ENCODE results near the gene HOXA1.

The HOXA1 gene

DNA sequence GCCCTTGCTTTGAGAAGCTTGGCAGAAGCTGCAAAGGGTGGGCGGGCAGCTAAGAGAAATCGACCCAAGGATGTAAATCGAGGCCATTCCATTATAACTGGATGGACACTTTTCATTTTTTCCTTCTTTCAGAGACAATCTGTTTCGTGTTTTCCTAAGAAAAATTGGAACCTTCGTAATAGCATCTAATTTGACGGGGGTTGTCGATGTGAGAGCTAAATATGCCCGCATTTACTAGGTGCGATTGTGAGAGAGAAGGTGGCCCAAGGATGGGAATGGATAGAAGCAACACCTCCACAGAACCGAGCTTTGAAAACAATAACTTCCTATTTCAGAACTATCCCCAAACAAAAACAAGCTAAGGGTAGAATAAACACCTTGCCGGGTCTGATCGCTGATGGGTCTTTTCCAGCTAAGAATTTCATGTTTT lies 35.6 kb upstream of the HOXA1 start:
- DNase-seq: no peak

DNA sequence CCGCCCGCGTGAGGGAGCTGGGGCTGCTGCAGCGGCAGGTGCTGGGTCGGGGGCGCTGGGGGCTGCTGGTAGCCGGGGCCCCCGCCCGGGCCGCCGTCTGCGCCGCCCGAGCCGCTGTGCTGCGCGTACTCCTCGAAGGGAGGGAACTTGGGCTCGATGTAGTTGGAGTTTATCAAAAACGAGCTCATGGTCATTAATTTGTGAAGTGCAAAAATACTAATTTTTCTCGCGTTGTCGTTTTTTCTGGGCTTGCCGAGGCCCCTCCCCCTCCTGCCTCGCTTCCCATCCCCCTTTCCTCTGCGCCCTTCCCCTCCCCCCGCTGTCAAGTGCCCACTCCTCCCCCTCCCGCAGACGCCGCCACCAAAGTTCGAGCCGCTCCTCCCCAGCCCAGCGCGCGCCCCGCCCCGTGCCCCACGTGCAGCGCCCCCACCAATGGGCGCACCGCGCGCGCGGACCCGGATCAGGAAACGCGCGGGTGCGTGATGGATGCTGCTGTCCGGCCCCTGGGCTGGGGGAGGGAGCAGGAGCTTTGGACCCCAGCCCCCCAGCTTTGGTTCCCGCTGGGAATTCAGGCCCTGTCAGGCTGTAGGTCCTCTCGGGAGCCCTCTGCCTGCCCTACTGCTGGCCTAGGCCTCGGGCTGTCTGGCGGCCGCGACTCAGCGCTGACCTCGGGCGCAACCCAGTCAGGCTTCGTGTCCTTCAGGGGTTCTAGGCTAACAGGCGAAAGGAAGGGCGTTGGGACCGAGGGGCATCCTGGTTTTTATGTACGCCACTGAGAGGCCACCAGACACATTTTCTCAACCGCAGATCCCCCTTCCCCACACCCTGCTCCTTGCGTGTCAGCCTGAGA lies 35.0 kb upstream of the HOXA1 start, which contains the start of gene HOXA4:
TSS of gene HOXA4 (minus strand) at position 218 of the 850 bp plus-strand sequence. CDS start at position 194, 24 bp downstream.
- peak; percentile 92 for DNase-seq

DNA sequence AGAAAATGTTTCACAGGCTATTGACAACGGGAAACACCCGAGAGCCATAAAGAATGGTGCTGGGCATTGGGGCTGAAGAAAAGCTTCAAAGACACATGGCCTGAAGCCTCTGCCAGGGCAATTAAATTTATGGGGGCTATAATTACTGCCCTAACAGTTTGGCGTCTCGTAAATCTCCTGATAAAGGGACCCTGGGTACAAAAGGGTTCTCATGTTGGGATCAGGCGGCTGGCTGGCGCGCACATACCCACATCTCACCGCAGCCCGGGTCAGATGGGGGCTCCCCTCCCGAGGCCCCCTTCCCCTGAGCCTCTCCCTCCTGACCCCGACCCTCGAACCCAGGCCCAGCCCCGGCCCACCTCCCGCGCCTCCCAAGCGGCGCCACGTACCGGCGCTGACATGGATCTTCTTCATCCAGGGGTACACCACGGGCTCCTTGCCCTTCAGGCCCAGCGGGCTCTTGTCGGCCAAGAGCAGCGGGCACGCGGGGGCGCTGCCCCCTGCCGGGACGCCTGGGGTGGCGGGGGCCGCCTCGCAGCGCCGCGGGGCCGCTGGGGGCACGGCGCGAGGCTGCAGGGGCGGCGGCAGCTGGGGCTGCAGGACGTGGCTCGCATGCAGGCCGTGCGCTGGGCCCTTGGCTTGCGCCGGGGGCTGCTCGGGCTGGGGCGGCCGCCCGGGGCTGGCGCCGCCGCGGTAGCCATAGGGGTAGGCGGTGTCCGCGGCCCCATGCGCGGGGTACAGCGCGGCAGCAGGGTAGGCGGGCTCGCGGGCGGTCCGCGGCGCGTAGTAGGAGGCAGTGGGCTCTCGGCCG lies 34.1 kb upstream of the HOXA1 start:
- no peak for DNase-seq

DNA sequence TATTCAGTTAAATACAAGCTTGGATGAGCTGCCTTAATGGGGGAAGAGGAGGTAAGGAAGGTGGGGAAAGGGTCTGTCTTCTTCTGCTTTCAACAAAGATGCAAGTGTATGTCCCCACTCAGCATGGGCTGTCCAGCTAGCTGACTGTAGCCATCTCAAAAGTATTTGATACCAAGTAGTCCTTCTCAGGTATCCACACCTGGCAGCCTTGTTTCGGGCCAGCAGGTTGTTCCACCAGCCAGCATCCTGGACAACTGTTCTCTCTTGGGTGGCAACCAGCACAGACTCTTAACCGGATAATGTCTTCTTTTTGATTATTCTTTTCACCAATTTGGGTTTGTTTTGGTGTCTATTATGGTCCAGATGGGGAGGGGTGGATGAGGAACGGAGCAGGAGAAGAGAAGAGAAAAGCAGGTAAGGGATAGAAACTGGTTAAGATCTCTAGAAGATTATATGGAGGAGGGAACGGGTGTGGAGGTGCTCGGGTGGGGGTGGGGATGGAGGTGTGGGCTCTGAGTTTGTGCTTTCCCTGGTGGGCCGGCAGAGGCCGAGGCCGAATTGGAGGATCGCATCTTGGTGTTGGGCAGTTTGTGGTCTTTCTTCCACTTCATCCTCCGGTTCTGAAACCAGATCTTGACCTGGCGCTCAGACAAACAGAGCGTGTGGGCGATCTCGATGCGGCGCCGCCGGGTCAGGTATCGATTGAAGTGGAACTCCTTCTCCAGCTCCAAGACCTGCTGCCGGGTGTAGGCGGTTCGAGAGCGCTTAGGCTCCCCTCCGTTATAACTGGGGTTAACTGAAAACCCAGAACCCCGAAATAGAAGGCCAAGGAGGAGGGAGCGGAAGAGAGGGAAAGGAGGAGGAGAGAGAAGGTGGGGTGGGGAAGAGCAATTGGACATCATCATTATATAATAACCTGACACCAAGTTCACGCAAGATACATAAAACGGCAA lies 33.3 kb upstream of the HOXA1 start:
- DNase-seq: no peak

DNA sequence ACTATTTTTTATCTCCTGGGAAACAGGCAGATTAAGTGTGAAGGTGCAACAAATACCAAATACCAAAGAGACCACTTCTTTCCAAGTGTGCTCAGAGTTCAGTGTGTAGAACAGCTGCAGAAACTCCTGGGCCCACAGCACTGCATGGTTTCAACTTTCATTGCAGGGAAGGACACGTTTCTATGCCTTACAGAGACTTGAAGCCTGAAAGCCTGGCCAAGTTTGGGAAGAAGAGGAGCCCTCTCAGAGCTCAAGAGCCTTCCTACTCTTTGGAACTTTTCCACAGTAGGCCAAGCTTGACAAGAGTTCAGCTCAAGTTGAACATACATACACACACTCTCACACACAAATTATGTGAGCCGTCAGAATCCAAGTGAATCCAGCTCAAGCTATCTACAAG lies 32.2 kb upstream of the HOXA1 start:
- DNase-seq: no peak

DNA sequence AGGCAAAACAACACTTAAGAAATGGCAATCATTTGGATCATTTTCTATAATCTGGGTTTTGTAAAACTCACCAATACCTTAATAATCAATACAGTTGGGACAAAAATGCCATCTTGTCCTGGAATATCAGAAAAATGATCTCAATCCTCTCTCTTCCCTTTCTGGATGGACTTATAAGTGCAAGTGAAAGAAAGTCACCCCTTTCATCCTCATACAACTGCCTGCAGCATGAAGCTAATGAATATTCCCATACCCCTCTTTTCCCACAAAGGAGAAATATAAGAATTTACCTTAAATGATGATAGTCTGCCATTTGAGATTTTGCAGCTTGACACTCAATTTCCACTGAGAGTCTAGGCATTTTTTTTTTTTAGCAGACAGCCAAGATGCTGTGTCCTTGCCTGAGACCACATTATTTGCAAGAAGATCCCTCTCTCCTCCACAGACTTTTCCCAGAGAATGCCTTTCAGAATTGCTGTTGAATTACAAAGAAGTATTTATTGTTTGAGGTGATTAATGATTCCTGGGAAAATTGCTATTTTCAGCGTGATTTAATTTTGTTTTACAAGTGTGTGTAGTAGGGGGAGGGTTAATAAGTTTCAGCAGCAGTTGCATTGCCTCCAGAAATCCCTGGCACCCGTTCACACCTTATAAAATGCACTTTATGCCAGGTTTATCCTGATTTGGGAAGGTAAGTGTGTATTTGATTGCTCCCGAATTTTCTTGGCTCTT lies 31.0 kb upstream of the HOXA1 start:
- DNase-seq: no peak

DNA sequence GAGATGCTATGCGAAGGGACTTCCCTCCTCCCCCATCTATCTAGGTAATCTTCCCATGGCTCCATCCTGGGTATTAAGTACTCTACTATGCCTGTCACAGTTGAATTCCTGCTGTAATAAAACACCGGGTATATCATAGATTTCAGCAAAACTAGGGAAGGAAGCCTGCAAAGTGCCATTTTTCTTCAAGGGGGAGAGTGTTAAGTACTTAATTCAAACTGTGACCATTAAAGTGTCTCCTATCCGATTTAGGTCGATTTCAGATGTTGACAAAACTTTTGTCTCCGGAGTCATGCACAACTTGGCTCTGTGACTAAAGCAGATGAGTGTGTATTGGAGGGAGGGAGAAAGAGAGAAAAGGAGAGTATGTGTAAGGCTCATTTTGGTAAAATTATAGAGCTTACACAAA lies 30.2 kb upstream of the HOXA1 start:
- DNase-seq: no peak

DNA sequence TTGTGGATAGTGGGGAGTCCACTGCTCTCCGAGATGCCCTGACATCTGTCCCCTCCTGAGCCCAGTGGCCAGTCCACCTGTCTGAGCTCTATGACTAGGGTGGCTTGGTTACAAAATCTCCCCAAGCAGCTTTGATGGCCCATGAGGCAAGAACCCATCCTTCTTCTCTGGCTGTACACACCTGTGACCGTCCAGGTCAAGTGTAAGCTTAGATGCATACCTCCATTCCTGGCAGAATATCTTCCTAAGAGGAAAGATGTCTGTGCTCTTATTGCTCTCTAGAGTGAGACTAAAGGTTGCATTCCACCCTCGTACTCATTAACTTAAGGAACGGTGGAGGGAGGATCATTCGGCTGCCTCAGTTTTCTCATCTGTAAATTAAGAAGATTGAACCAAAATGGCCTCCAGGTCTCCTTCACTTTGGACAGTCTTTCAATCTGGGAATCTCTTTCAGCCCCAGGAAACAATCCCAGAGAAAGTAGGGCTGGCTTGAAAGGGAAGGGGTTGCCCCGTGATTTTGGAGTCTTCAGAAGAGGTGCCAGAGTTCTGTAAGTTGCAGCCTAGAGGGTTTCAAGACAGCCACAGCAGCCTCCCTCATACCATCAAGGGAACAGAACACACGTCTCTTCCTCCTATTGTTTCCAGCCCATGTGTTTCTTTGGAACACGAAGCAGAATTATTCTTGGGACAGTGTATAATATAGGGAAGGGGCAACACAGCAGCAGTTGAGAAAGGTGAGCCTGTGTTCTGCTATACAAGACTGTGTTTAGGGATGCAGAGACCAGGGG lies 29.3 kb upstream of the HOXA1 start:
- DNase-seq: no peak

DNA sequence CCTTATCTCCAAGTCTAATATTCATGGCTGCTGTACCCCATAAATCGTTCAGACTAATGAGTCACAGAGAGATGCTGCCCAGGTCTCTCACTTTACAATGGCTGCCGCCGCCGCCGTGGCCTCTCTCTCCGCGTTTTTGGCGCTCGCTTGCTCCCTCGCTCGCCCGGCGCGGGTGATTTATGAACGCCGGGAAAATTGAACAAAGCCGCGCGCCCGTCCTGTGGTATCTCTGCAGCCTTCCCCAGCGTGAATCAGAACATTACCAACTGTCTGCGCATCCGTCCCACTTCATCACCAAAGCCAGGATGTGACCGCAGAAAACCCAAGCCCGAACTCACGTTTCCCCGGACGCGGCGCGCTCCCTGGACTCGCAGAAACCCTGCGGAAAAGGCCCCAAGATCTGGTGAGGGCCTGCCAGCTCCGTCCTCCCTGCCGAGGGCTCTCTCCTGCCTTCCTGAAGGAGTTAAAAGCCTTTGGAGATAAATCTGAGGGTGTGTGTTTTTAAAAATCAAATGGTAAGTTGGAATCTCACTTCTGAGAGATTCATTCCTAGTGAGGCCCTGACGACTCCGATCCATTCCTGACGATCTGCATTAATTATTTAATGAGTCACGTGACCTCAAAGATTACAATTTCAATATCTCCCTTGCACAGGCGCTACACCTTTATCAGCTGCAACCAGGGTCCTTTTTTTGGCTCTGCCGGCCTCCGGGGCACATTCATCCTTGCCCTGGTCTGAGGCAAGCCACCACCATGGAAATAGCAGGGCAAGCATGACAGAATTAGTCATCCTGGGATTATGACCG lies 28.5 kb upstream of the HOXA1 start:
- DNase-seq: no peak

DNA sequence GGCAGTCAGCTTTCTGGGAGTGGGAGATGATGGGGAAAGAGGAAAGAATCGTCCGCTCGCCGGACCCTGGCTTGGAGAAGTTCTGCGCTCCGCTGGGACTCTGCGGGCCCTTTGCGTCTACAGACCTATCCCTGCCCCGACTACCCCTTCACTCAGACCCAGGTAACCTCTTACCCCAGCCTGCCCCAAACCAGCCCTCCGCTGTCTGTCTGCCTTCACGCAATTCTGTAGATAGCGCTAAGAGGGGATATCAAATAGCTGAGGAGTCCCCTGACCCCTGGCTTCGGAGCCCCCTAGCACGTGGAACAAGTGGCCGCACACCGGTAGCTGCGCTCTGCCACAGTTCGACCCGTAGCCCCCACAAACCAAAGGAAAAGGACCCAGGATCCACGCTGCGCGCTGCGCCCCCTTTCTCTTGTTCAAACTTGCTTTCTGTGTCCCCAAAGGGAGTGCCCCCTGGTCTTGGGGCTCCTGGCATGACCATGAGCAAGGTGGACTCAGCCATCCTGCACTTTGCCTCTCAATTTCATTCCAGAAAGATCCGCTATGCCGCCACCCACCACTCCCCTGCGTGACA lies 27.8 kb upstream of the HOXA1 start:
- DNase-seq: no peak

DNA sequence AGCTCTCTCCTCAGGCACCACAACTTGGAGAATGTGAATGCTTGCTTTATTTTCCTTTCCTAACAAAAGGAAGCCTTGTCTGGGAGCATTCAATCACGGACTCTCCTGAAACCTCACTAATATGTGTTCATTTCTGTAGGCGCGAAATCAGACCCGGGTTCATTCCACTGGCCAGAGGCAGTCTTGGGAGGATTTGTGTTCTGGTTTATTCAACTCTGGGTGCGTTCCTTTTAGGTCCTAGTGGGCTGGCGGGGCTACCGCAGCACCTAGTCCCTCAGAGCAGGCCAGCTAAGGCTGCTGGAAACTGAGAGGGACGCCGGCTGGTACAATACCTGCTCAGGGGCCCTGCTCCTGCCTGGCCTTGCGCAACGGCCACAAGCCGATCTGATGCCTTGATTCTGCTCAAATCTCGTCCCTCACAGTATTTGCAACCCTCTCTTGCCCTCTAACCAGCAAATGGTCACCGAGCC lies 27.2 kb upstream of the HOXA1 start:
- DNase-seq: no peak

DNA sequence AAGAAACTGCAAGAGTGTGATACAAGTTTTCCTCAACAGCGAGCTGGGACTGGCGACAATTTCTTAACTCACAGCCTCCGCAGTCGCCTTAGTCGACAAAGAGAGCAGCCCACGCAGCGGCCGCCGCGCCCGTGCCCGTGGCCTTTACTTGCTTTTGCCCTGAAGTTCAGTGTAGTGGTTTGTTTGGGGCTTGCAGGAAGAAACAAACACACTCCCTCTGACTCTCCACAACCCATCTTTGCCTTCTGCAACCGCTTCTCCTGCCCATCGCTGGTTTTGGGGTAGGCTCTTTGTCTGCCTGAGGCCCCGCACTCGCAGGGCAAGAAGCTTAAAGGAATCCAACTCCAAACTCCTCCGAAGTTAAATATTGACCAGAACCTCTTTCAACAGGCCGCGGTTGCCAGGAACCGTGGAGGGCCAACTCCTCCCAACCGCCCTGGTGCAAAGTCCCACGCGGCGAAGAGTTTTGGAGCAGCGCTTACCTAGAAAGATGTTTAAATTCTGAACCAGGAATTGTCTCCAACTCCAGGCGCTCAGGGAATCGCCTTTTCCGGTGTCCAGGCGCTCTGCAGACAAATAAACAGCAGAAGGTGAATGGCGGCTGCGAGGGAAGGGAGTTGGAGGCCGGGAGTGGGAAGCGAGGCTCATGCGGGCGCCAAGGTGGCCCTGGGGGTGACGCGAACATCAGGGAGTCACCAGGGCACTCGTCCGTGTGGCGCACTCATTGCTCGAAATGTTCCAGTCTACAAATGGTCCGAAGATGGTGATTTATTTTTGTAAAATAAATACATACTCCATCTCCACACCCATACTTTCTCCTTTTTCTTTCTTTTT lies 26.5 kb upstream of the HOXA1 start:
- DNase-seq: no peak

DNA sequence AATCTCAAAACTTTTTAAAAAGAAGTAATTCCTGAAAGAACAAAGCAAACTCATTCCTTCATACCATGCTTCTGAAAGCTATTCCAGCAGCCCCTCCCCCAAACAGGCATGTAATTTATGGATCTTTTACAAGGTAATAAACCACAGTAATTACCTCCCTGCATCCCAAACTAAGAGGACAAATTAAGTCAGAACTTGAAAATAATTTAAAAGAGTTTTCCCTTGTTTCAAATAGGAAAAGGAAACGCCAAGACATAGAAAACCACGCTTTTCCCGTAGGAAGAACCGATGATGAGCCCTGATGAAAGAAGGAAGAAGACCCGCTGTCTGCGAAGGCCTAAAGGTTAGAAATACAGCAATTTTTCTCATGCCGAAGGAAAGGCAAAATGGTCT lies 25.9 kb upstream of the HOXA1 start:
- no peak for DNase-seq

DNA sequence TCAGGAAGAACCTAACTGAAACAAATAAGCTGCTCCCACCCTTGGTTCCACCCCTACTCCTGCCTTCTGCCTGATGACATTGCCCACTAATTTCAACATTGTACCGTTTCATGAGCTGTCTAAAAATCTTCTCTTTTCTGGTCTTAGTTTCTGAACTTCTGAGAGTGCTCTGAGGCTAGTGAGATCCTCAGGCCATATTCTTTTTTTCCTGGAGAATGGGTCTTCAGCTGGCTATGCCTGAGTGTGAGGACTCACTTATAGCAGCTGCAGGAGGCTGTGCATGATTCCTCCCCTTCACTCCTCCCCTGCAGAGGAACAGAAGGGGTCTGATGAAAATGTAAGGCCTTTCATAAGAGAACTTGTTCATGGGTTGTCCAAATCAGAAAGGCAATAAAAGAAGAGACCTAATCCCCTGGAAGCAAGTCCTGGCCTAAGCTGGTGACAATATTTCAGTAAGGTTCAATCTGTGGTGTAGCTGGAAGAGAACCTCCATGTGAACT lies 23.7 kb upstream of the HOXA1 start:
- no peak for DNase-seq

DNA sequence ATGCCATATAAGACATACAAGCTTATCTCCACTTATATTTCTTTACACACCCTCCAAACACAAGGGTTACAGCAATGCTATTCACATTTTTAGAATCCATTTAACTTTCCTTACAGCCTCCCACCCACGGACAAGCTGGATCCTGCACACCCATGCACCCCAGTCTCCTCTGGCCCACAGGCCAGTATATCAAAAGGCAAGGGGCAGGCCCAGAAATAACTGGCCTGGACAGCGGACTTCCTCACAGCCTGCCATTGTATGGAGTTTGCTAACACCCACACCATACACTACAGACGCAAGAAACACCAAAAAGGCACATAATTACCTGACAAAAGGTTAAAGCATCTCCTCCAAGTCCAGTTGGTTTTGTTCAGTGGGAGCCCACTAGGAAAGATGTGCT lies 22.8 kb upstream of the HOXA1 start:
- DNase-seq: no peak

DNA sequence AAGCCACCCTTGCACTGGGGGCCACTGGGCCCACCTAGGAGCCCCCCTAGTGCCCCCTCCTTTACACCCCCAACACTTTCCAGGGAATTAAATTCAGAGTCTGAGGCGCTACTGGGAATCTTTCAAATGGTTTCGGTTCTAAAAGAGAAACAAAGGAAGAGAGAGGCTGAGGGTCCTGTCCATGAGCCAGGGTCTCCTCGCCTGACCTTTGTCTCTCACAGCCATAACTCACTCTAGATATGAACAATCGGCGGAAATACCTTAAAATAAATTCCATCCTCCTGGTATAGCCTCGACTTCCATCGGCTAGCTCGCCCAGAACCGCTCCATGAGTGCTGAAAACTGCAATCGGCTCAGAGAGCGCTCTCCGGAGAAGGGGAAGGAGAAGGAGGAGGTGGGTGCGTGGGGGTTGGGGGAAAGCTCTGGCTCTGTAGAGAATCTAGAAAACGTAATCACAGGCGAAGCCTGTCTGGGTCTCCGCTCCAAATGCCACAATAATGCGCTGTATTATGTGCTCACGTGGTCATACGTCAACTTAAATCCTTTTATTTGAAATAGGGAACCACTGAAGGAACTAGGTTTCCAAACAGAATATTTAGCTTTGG lies 22.2 kb upstream of the HOXA1 start:
- no peak for DNase-seq

DNA sequence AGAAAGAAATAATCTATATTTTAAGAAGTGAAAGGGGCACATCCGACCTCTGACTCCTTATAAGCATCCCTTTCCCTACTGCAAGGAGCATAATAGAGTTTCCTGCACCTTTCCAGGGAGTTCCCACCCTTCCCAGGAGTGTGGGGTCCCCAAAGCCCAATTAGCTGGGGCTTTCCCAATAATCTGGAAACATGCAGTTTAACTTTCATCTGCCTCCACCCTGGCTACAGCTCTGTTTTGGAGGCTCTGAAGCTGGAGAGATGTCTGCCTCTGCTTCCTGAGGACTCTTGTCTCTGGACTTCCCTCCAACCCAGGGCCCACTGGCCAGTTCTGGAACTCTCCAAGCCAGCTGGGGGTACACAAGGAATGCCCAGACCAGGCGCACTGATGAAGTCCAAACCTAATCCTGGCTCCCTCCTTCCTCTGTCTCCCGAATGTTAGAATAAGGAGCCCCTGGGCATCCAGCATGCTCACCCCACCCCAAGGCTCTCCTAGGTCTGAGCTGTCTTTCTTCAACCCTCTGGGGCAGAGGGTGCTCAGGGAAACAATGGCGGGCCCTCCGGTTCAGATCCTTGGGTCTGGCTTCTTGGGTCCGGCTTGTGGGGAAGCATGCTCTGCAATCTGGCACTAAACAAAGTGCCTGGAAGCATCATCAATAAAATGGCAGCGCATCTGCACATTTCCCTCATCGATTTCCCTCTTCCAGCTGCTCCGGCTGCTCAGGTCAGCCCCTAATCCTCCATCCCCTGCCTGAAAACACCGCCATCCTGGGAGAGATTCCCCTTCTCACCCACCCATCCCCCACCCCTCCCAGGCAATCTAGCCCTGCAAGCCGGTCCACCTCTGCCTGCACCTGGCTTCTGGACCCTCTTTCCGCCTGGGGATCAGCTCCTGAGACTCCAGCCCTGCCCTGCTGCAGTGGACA lies 21.4 kb upstream of the HOXA1 start:
- DNase-seq: no peak

All from NCI-H510A (cell line).